ENCODE measurements around the gene PPP1R14B.

The PPP1R14B gene

GRCh38 chr11:64210301-64211020 lies 36.3 kb downstream of the PPP1R14B start:
- DNase-seq (ENCODE audit: low spot score) = no peak

- no peak for DNase-seq (ENCODE audit: low spot score)
Observed at GRCh38 chr11:64209563-64209843, 37.2 kb downstream of the PPP1R14B start.

- no peak for DNase-seq (ENCODE audit: low spot score)
Observed at GRCh38 chr11:64208796-64209562, 37.8 kb downstream of the PPP1R14B start.

GRCh38 chr11:64208086-64208795 lies 38.5 kb downstream of the PPP1R14B start:
- DNase-seq (ENCODE audit: low spot score) = no peak

GRCh38 chr11:64207256-64208085 lies 39.3 kb downstream of the PPP1R14B start:
- DNase-seq (ENCODE audit: low spot score) = no peak

GRCh38 chr11:64206457-64207255 lies 40.1 kb downstream of the PPP1R14B start, which contains the start of gene FERMT3:
Gene FERMT3, plus strand, starts transcription at chr11:64206721. Its CDS starts 644 bp downstream, at chr11:64207365.
- no peak for DNase-seq (ENCODE audit: low spot score)

- peak; percentile 88 for DNase-seq (ENCODE audit: low spot score)
Observed at GRCh38 chr11:64204464-64204989, 42.2 kb downstream of the PPP1R14B start.

- DNase-seq (ENCODE audit: low spot score) = no peak
Observed at GRCh38 chr11:64204080-64204440, 42.7 kb downstream of the PPP1R14B start.

- DNase-seq (ENCODE audit: low spot score) = no peak
Observed at GRCh38 chr11:64203421-64204079, 43.2 kb downstream of the PPP1R14B start.

- DNase-seq (ENCODE audit: low spot score) = no peak
Observed at GRCh38 chr11:64202992-64203391, 43.8 kb downstream of the PPP1R14B start.

- DNase-seq (ENCODE audit: low spot score) = no peak
Observed at GRCh38 chr11:64201543-64201942, 45.2 kb downstream of the PPP1R14B start.

GRCh38 chr11:64198511-64198910 lies 48.2 kb downstream of the PPP1R14B start:
- DNase-seq (ENCODE audit: low spot score) = no peak

- DNase-seq (ENCODE audit: low spot score) = no peak
Observed at GRCh38 chr11:64196626-64197025, 50.1 kb downstream of the PPP1R14B start.

Data from COLO829 (cell line).